GM11168 (cell line): ENCODE measurements around the gene ITGB7.

Source experiments
- in situ Hi-C: fragments of 300-500 bp; cut with MboI; formaldehyde crosslinking; loops from one replicate; pipeline ENCODE4 v1.12.0; 2022; ENCODE audit warnings: low sequenced_read_pairs; ENCODE audit not compliant: unreplicated experiment

ITGB7 gene

GRCh38 chr12:53198486-53199110, 8.5 kb downstream of the ITGB7 start:
- in situ Hi-C loops: no loop called here

- in situ Hi-C loops: no loop called here
Observed at GRCh38 chr12:53197011-53197640, 9.9 kb downstream of the ITGB7 start.

- in situ Hi-C loops: no loop called here
Observed at GRCh38 chr12:53196486-53196885, 10.6 kb downstream of the ITGB7 start.

- in situ Hi-C loops: no loop called here
Observed at GRCh38 chr12:53195516-53196420, 11.3 kb downstream of the ITGB7 start.

GRCh38 chr12:53194973-53195372, 12.1 kb downstream of the ITGB7 start:
- in situ Hi-C loops: no loop called here

- in situ Hi-C loops: no loop called here
Observed at GRCh38 chr12:53193985-53194716, 12.9 kb downstream of the ITGB7 start.

- in situ Hi-C loops: no loop called here
Observed at GRCh38 chr12:53193040-53193439, 14.0 kb downstream of the ITGB7 start.

GRCh38 chr12:53192531-53193021, 14.5 kb downstream of the ITGB7 start:
- in situ Hi-C loops: no loop called here

- in situ Hi-C loops: no loop called here
Observed at GRCh38 chr12:53191885-53192530, 15.0 kb downstream of the ITGB7 start.

GRCh38 chr12:53191096-53191884, 15.8 kb downstream of the ITGB7 start:
- in situ Hi-C loops: no loop called here

- in situ Hi-C loops: no loop called here
Observed at GRCh38 chr12:53190108-53190729, 16.8 kb downstream of the ITGB7 start.

GRCh38 chr12:53187145-53187899, 19.7 kb downstream of the ITGB7 start:
- in situ Hi-C loops: no loop called here

GRCh38 chr12:53186745-53187144, 20.3 kb downstream of the ITGB7 start:
- in situ Hi-C loops: no loop called here

GRCh38 chr12:53185582-53186153, 21.4 kb downstream of the ITGB7 start:
- in situ Hi-C loops: no loop called here

GRCh38 chr12:53184828-53185227, 22.2 kb downstream of the ITGB7 start:
- in situ Hi-C loops: no loop called here

- in situ Hi-C loops: no loop called here
Observed at GRCh38 chr12:53182903-53183302, 24.1 kb downstream of the ITGB7 start.

- in situ Hi-C loops: no loop called here
Observed at GRCh38 chr12:53181935-53182334, 25.1 kb downstream of the ITGB7 start.
